Measurements from ENCODE around the gene ATP11A.

Gene ATP11A

GRCh38 chr13:112877539-112877938 is 187.7 kb downstream of the ATP11A start:
- H3K4me3 ChIP-seq (ENCODE audit: low read depth, low read length) = no peak overlapping the region
- no peak overlapping the region for H3K27ac ChIP-seq
- H3K36me3 ChIP-seq (replicated peaks) = no peaks in the 10 kb centered on the region
- no peak for DNase-seq
- H3K27me3 ChIP-seq (replicated peaks) = no peaks in the 10 kb centered on the region
- no peak for TF ChIP-seq CTCF (IDR thresholded peaks at IDR 0.05; ENCODE audit: low read depth, low read length, missing control alignments)
- in situ Hi-C loops (cut with HindIII; ENCODE audit: low pct_ligation_motif_present, low sequenced_read_pairs) = no loop called here

GRCh38 chr13:112877976-112878955 is 188.4 kb downstream of the ATP11A start:
- H3K27me3 ChIP-seq (replicated peaks) = no peaks in the 10 kb centered on the region
- no peak overlapping the region for H3K4me3 ChIP-seq (ENCODE audit: low read depth, low read length)
- in situ Hi-C loops (cut with HindIII; ENCODE audit: low pct_ligation_motif_present, low sequenced_read_pairs) = no loop called here
- no peak for TF ChIP-seq CTCF (IDR thresholded peaks at IDR 0.05; ENCODE audit: low read depth, low read length, missing control alignments)
- no peak overlapping the region for H3K27ac ChIP-seq
- DNase-seq = no peak
- no peaks in the 10 kb centered on the region for H3K36me3 ChIP-seq (replicated peaks)

DNA sequence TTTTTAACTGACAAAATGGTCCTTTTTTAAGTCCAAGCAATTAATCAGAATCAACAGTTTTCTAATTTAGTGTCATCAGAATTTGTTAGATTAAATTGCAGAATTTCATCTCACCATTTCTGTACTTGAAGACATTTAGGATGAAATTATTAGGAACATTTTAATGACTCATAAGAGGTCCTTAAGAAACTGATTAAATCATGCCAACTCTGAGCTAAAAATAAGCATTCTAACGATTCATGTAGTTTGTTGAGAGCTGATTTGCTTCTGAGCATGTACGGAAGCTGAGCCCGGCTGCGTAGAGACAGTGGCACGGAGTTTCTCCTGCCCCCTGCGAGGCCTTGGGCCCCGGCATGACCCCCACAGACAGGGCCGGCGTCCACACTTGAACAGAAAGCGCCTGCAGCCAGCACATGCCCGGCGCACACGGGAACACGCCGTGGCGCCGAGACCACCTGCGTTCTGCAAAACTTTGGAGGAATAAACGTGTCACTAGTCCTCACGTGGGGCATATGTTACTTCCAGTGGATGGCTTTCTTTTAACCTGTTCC is 189.5 kb downstream of the ATP11A start:
- no peaks in the 10 kb centered on the region for H3K36me3 ChIP-seq (replicated peaks)
- no peak for TF ChIP-seq CTCF (IDR thresholded peaks at IDR 0.05; ENCODE audit: low read depth, low read length, missing control alignments)
- H3K27me3 ChIP-seq (replicated peaks) = no peaks in the 10 kb centered on the region
- H3K27ac ChIP-seq = no peak overlapping the region
- no peak for DNase-seq
- in situ Hi-C loops (cut with HindIII; ENCODE audit: low pct_ligation_motif_present, low sequenced_read_pairs) = no loop called here
- H3K4me3 ChIP-seq (ENCODE audit: low read depth, low read length) = no peak overlapping the region

DNA sequence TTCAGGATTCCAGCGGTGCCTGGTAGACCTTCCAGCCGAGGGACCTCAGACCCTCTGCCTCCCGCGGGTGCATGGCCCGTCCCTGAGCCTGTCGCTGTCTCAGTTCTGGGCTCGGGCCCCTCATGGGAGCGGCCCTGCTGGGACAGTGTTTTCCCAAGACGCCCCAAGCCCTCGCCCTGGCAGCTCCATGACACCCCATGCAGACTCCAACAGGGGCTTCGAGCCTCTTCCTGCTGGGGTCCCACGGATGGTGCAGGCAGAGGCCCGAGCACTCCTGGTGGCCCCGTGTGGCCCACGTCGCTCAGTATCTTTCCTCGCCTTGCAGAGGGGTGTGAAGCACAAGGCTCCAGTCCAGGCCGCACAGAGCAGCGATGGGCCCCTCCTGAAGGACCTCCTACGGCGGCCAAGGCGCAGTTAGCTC is 190.4 kb downstream of the ATP11A start:
- Histone ChIP-seq H3K27me3 (replicated peaks) (no peaks in the 10 kb centered on the region), H3K36me3 (replicated peaks) (no peaks in the 10 kb centered on the region), H3K27ac (no peak overlapping the region), H3K4me3 (ENCODE audit: low read depth, low read length) (no peak overlapping the region)
- no peak for TF ChIP-seq CTCF (IDR thresholded peaks at IDR 0.05; ENCODE audit: low read depth, low read length, missing control alignments)
- in situ Hi-C loops (cut with HindIII; ENCODE audit: low pct_ligation_motif_present, low sequenced_read_pairs) = no loop called here
- DNase-seq = no peak

- no peak overlapping the region for H3K4me3 ChIP-seq (ENCODE audit: low read depth, low read length)
- DNase-seq = no peak
- TF ChIP-seq CTCF (IDR thresholded peaks at IDR 0.05; ENCODE audit: low read depth, low read length, missing control alignments) = no peak
- H3K36me3 ChIP-seq (replicated peaks) = no peaks in the 10 kb centered on the region
- H3K27me3 ChIP-seq (replicated peaks) = no peaks in the 10 kb centered on the region
- no peak overlapping the region for H3K27ac ChIP-seq
- in situ Hi-C loops (cut with HindIII; ENCODE audit: low pct_ligation_motif_present, low sequenced_read_pairs) = no loop called here
These were observed 191.2 kb downstream of the ATP11A start for GRCh38 chr13:112880976-112881540.

Measured in brain microvascular endothelial cell (primary cell).